ENCODE measurements around the gene GPR75. TPM values are rescaled to one million over a fixed set of nuclear protein-coding genes. Genes with fewer than 3 reads are reported as not detected.

The GPR75 gene
- total and polyA plus RNA-seq, 2 of the 13 experiments (the other 11 are each of a cell fraction or from before 2014, with no cell fraction given), result 3.3 to 4.1 TPM

GRCh38 chr2:53840580-53840979 is 19.2 kb downstream of the GPR75 start (continued):
- no peak for TF ChIP-seq ZBTB37 (CRISPR knock-in tag; IDR thresholded peaks at IDR 0.05)
- no peak for TF ChIP-seq PHF21A (CRISPR knock-in tag; IDR thresholded peaks at IDR 0.05)
- TF ChIP-seq TOPORS (CRISPR knock-in tag; IDR thresholded peaks at IDR 0.05), result no peak
- TF ChIP-seq ZNF570 (CRISPR knock-in tag; IDR thresholded peaks at IDR 0.05; ENCODE audit: borderline replicate concordance), result no peak
- no peak for TF ChIP-seq ZNF788 (CRISPR knock-in tag; IDR thresholded peaks at IDR 0.05; ENCODE audit: borderline replicate concordance)
- TF ChIP-seq PRDM10 (CRISPR knock-in tag; IDR thresholded peaks at IDR 0.05; ENCODE audit: low read depth), result no peak
- peak; percentile 99 for TF ChIP-seq HNRNPK (IDR thresholded peaks at IDR 0.05; ENCODE audit: low read depth, low read length, poor library complexity, severe bottlenecking)
- no peak for TF ChIP-seq SP5 (CRISPR knock-in tag; IDR thresholded peaks at IDR 0.05; ENCODE audit: borderline replicate concordance, low read depth)
- no peak for TF ChIP-seq ZBTB38 (CRISPR knock-in tag; IDR thresholded peaks at IDR 0.05)
- no peak for TF ChIP-seq XRCC5 (optimal IDR thresholded peaks at IDR 0.05; ENCODE audit: low read length)
- no peak for TF ChIP-seq MAFF (IDR thresholded peaks at IDR 0.05; ENCODE audit: low read depth, low read length)
- peak; percentile 94 for TF ChIP-seq PCBP2 (optimal IDR thresholded peaks at IDR 0.05; ENCODE audit: low read depth, low read length, poor library complexity, severe bottlenecking)
